Measurements from ENCODE around the gene CHST3. TPM values are rescaled to one million over a fixed set of nuclear protein-coding genes. Genes with fewer than 3 reads are reported as not detected.

CHST3 gene, protein sequence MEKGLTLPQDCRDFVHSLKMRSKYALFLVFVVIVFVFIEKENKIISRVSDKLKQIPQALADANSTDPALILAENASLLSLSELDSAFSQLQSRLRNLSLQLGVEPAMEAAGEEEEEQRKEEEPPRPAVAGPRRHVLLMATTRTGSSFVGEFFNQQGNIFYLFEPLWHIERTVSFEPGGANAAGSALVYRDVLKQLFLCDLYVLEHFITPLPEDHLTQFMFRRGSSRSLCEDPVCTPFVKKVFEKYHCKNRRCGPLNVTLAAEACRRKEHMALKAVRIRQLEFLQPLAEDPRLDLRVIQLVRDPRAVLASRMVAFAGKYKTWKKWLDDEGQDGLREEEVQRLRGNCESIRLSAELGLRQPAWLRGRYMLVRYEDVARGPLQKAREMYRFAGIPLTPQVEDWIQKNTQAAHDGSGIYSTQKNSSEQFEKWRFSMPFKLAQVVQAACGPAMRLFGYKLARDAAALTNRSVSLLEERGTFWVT
- total RNA-seq: 10.3 and 10.9 TPM in 2 replicates

GRCh38 chr10:71964098-71964742 lies at the start of gene CHST3:
TSS of gene CHST3 (plus strand) at chr10:71964395. CDS start at chr10:72005843, 41,448 bp downstream.

Other genes starting within 250 kb of the CHST3 start
- not detected in 2 replicates for gene C10orf105, start 244.6 kb upstream of the CHST3 start, total RNA-seq
- 1.8 and 21.9 TPM in 2 replicates for gene VSIR, start 190.9 kb upstream of the CHST3 start, total RNA-seq
- gene PSAP, start 113.1 kb upstream of the CHST3 start, total RNA-seq: 769 and 988 TPM in 2 replicates
- gene SPOCK2, start 124.2 kb downstream of the CHST3 start, total RNA-seq: 0.26 and 3.0 TPM in 2 replicates

All from epithelial cell of alveolus of lung (primary cell).